HepG2 (cell line): ENCODE measurements around the gene FGF18. TPM values are rescaled to one million over a fixed set of nuclear protein-coding genes. Genes with fewer than 3 reads are reported as not detected.

Source experiments
- ATF2 ChIP-seq: sonication (generic); formaldehyde crosslinking; IDR thresholded peaks from 2 replicates; pipeline ENCODE4 v1.4.0; 2020; ENCODE audit warnings: missing genetic modification reagents
- BORCS8-MEF2B ChIP-seq: sonication (generic); formaldehyde crosslinking; IDR thresholded peaks from 2 replicates; pipeline ENCODE4 v1.8.0; 2022; ENCODE audit warnings: mild to moderate bottlenecking, missing genetic modification reagents
- DZIP1 ChIP-seq: sonication (generic); formaldehyde crosslinking; IDR thresholded peaks from 2 replicates; pipeline ENCODE4 v1.5.0; 2020; ENCODE audit warnings: mild to moderate bottlenecking, missing genetic modification reagents
- ELF3 ChIP-seq: IDR thresholded peaks from 2 replicates; pipeline ENCODE4 v1.6.1; 2016; ENCODE audit warnings: missing genetic modification reagents, missing compliant biosample characterization
- FOXO4 ChIP-seq: sonication (generic); formaldehyde crosslinking; conservative IDR thresholded peaks from 2 replicates; pipeline ENCODE4 v1.8.1; 2023; ENCODE audit warnings: missing genetic modification reagents
- IKZF5 ChIP-seq: IDR thresholded peaks from 2 replicates; pipeline ENCODE4 v1.6.1; 2018; ENCODE audit warnings: missing genetic modification reagents, mild to moderate bottlenecking, missing compliant biosample characterization
- MLXIP ChIP-seq: sonication (generic); formaldehyde crosslinking; IDR thresholded peaks from 2 replicates; pipeline ENCODE4 v1.9.0; 2021; ENCODE audit warnings: missing genetic modification reagents, borderline replicate concordance
- NCOA2 ChIP-seq: sonication (generic); formaldehyde crosslinking; IDR thresholded peaks from 2 replicates; pipeline ENCODE4 v1.8.0; 2022; ENCODE audit warnings: inconsistent platforms
- NFE2L2 ChIP-seq: fragments of 150-350 bp; IDR thresholded peaks from 2 replicates; pipeline ENCODE4 v1.6.1; 2014; ENCODE audit warnings: low read length
- SP140L ChIP-seq: sonication (generic); formaldehyde crosslinking; IDR thresholded peaks from 2 replicates; pipeline ENCODE4 v1.4.0; 2020; ENCODE audit warnings: missing genetic modification reagents, borderline replicate concordance
- TFAP4 ChIP-seq: sonication (generic); IDR thresholded peaks from 2 replicates; pipeline ENCODE4 v1.6.1; 2016; ENCODE audit warnings: low read depth, borderline replicate concordance
- YEATS2 ChIP-seq: sonication (generic); formaldehyde crosslinking; IDR thresholded peaks from 2 replicates; pipeline ENCODE4 v1.4.0; 2020; ENCODE audit warnings: missing genetic modification reagents, borderline replicate concordance
- ZFX ChIP-seq: sonication (generic); formaldehyde crosslinking; IDR thresholded peaks from 2 replicates; pipeline ENCODE4 v1.4.0; 2020; ENCODE audit warnings: mild to moderate bottlenecking, low read depth, missing genetic modification reagents, moderate library complexity
- ZNF253 ChIP-seq: sonication (generic); formaldehyde crosslinking; IDR thresholded peaks from 2 replicates; pipeline ENCODE4 v1.8.0; 2022; ENCODE audit warnings: mild to moderate bottlenecking, missing genetic modification reagents, borderline replicate concordance
- ZNF724P ChIP-seq: sonication (generic); formaldehyde crosslinking; IDR thresholded peaks from 2 replicates; pipeline ENCODE4 v1.8.0; 2022; ENCODE audit warnings: missing genetic modification reagents, borderline replicate concordance
- ZNF883 ChIP-seq: sonication (generic); formaldehyde crosslinking; IDR thresholded peaks from 2 replicates; pipeline ENCODE4 v1.5.1; 2020; ENCODE audit warnings: mild to moderate bottlenecking, missing genetic modification reagents; ENCODE audit errors: not compliant biosample characterization
- ZSCAN20 ChIP-seq: sonication (generic); formaldehyde crosslinking; IDR thresholded peaks from 2 replicates; pipeline ENCODE4 v1.4.0; 2020; ENCODE audit warnings: missing genetic modification reagents, mild to moderate bottlenecking, borderline replicate concordance
- polyA plus RNA-seq, 8 experiments: library from polyadenylated mRNA; depleted of rRNA in 3 of 8; stranded (reverse) in 7 of 8; unstranded in 1 of 8; fragments of >200 nt; fragmentation: Illumina TruSeq in 4 of 8; extraction: Trizol in 4 of 8; gene quantifications; 2 replicates each; pipeline versions ENCODE4 v1.2.1 to v1.2.3, GENCODE V29; 2011 to 2016; ENCODE audit warnings: low read depth in 4 of 8, missing spikeins in 1 of 8, mixed read lengths in 1 of 8; ENCODE audit not compliant: insufficient read depth in 1 of 8
- total RNA-seq, 5 experiments: library from RNA; depleted of rRNA; stranded (reverse); fragments of >200 nt; fragmentation: Illumina TruSeq; extraction: Trizol; gene quantifications; 2 replicates each; pipeline ENCODE4 v1.2.3, GENCODE V29; 2016; ENCODE audit warnings: low read depth in 1 of 5

The FGF18 gene
- total and polyA plus RNA-seq, 2 of the 13 experiments (the other 11 are each of a cell fraction or from before 2014, with no cell fraction given) = not detected

GRCh38 chr5:171387970-171388815 lies 31.3 kb upstream of the FGF18 start (continued):
- TF ChIP-seq SP140L (no peak; the same call in 1 of the 2 replicates), ZFX (CRISPR knock-in tag) (peak; percentile 93), ZNF724P (CRISPR knock-in tag) (peak; percentile 92), TFAP4 (no peak), ATF2 (CRISPR knock-in tag) (peak; percentile 49; the same call in 1 of the 2 replicates), NFE2L2 (no peak), ZNF883 (CRISPR knock-in tag) (peak; percentile 94), ZSCAN20 (CRISPR knock-in tag) (0 out of 2 replicates have a peak, but pooled peaks have one; percentile 14), ELF3 (CRISPR knock-in tag) (peak; percentile 72), DZIP1 (CRISPR knock-in tag) (peak; percentile 92), BORCS8-MEF2B (CRISPR knock-in tag) (peak; percentile 62), ZNF253 (CRISPR knock-in tag) (peak; percentile 96; the same call in 1 of the 2 replicates), NCOA2 (peak; percentile 54; the same call in 1 of the 2 replicates), MLXIP (CRISPR knock-in tag) (peak; percentile 81; the same call in 1 of the 2 replicates), FOXO4 (CRISPR knock-in tag) (0 out of 2 replicates have a peak, but pooled peaks have one; percentile 12), IKZF5 (CRISPR knock-in tag) (peak; percentile 76), YEATS2 (CRISPR knock-in tag) (peak; percentile 90)
